Naive thymus-derived CD4-positive, alpha-beta T cell (primary cell): ENCODE measurements around the gene EPHA10. TPM values are rescaled to one million over a fixed set of nuclear protein-coding genes. Genes with fewer than 3 reads are reported as not detected.

Experiments used
- ATAC-seq: fragments of 150-1000 bp; cut with Tn5 transposase; 2 replicates; pipeline ENCODE4 v1.10.0; 2021; ENCODE audit warnings: mild to moderate bottlenecking, moderate library complexity
- CTCF ChIA-PET: fragments of 350-600 bp; sonication (Branson Sonifier 250); formaldehyde crosslinking; loops from one replicate; lab custom pipeline; 2021; ENCODE audit warnings: antibody characterized with exemption; lab: Charles Lee
- POLR2A ChIA-PET: fragments of 350-600 bp; sonication (Branson Sonifier 250); formaldehyde crosslinking; loops from one replicate; lab custom pipeline; 2021; ENCODE audit warnings: antibody characterized with exemption, inconsistent platforms; lab: Charles Lee
- DNase-seq, 9 donors: peaks; one replicate each; pipeline versions ENCODE4 v3.0.0 to v3.0.0-alpha.2; 2020 to 2022; ENCODE audit warnings: mixed read lengths in 1 of 9
- H3K27ac ChIP-seq: one replicate; pipeline ENCODE4 v1.7.0; 2013; ENCODE audit warnings: mild to moderate bottlenecking, low read depth, low read length, moderate library complexity
- H3K27me3 ChIP-seq, 2 donors: one replicate each; pipeline ENCODE4 v1.7.0; 2013; ENCODE audit warnings: low read length in 2 of 2, mild to moderate bottlenecking in 2 of 2, moderate library complexity in 2 of 2; ENCODE audit not compliant: control insufficient read depth in 2 of 2, insufficient read depth in 2 of 2
- H3K36me3 ChIP-seq, 3 experiments: 1 replicate in 2 of 3; 2 replicates in 1 of 3; pipeline ENCODE4 v1.7.0; 2013; ENCODE audit warnings: low read length in 3 of 3, mild to moderate bottlenecking in 3 of 3, moderate library complexity in 1 of 3; ENCODE audit not compliant: insufficient read depth in 3 of 3, control insufficient read depth in 2 of 3
- H3K4me1 ChIP-seq, 2 donors: one replicate each; pipeline ENCODE4 v1.7.0; 2013; ENCODE audit warnings: low read length in 2 of 2, mild to moderate bottlenecking in 2 of 2, moderate library complexity in 1 of 2; ENCODE audit not compliant: control insufficient read depth in 2 of 2, insufficient read depth in 2 of 2
- H3K4me3 ChIP-seq: 2 replicates; pipeline ENCODE4 v1.7.0; 2013; ENCODE audit warnings: mild to moderate bottlenecking, low read length
- H3K9me3 ChIP-seq, 3 experiments: 1 replicate in 2 of 3; 2 replicates in 1 of 3; pipeline ENCODE4 v1.7.0; 2013; ENCODE audit warnings: low read length in 3 of 3; ENCODE audit not compliant: control insufficient read depth in 2 of 3
- H3K27ac Mint-ChIP-seq, 9 donors: one replicate each; pipeline ENCODE4 v1.8.0; 2020 to 2022; ENCODE audit warnings: mixed read lengths in 9 of 9, mild to moderate bottlenecking in 8 of 9, moderate library complexity in 5 of 9, inconsistent platforms in 2 of 9
- H3K27me3 Mint-ChIP-seq, 5 donors: one replicate each; pipeline ENCODE4 v1.8.0; 2021 to 2022; ENCODE audit warnings: mixed read lengths in 5 of 5, mild to moderate bottlenecking in 1 of 5
- H3K36me3 Mint-ChIP-seq, 5 donors: one replicate each; pipeline ENCODE4 v1.8.0; 2020 to 2022; ENCODE audit warnings: mixed read lengths in 5 of 5, mild to moderate bottlenecking in 3 of 5, inconsistent platforms in 1 of 5
- H3K4me1 Mint-ChIP-seq, 7 donors: one replicate each; pipeline ENCODE4 v1.8.0; 2020 to 2022; ENCODE audit warnings: mixed read lengths in 7 of 7, mild to moderate bottlenecking in 3 of 7, inconsistent platforms in 1 of 7
- H3K4me3 Mint-ChIP-seq, 10 donors: one replicate each; pipeline ENCODE4 v1.8.0; 2020 to 2022; ENCODE audit warnings: mild to moderate bottlenecking in 10 of 10, mixed read lengths in 10 of 10, moderate library complexity in 6 of 10, inconsistent platforms in 2 of 10
- H3K9me3 Mint-ChIP-seq, 11 donors: one replicate each; pipeline ENCODE4 v1.8.0; 2020 to 2022; ENCODE audit warnings: mixed read lengths in 11 of 11, mild to moderate bottlenecking in 4 of 11, inconsistent platforms in 1 of 11, moderate library complexity in 1 of 11
- intact Hi-C, 2 donors: fragments of 100-400 bp; cut with micrococcal nuclease; formaldehyde crosslinking; loops; one replicate each; pipeline ENCODE4 v1.15.1; 2023
- polyA plus RNA-seq, 2 donors: library from polyadenylated mRNA; unstranded; fragments of 300-500 nt; fragmentation: Illumina TruSeq; gene quantifications; one replicate each; pipeline ENCODE4 v1.2.3, GENCODE V29; 2021
- total RNA-seq, 6 experiments: library from RNA in 5 of 6; stranded (reverse) in 5 of 6; gene quantifications; 1 replicate in 5 of 6; 2 replicates in 1 of 6; pipeline ENCODE4 v1.2.3 and lab custom pipeline; 2021 to 2026

The EPHA10 gene
- total and polyA plus RNA-seq, 7 experiments from 2014 or later, result 0.19 TPM; not detected in 6

GRCh38 chr1:37731312-37732019 is 33.5 kb downstream of the EPHA10 start:
- POLR2A ChIA-PET, result no interaction called here
- H3K4me1 ChIP-seq, result no peaks in the 10 kb centered on the region
- Mint-ChIP-seq H3K4me1 (no peaks in the 10 kb centered on the region), H3K4me3 (no peak overlapping the region), H3K27me3 (peaks cover 36 to 60% (median 40%) of the 10 kb centered on the region in 5 donors), H3K9me3 (peaks cover 0 to 4% (median 0%) of the 10 kb centered on the region in 11 donors), H3K36me3 (peaks cover 0 to 4% (median 0%) of the 10 kb centered on the region in 5 donors), H3K27ac (no peak overlapping the region)
- intact Hi-C loops, result no loop called here
- no peak overlapping the region for H3K4me3 ChIP-seq
- CTCF ChIA-PET, result no interaction called here
- ATAC-seq, result no peak
- H3K27ac ChIP-seq, result no peak overlapping the region
- no peaks in the 10 kb centered on the region for H3K36me3 ChIP-seq
- H3K27me3 ChIP-seq, result no peaks in the 10 kb centered on the region
- DNase-seq, result no peak
- H3K9me3 ChIP-seq, result no peaks in the 10 kb centered on the region

GRCh38 chr1:37730376-37730775 is 34.5 kb downstream of the EPHA10 start:
- ATAC-seq (no peak), DNase-seq (no peak)
- no peaks in the 10 kb centered on the region for H3K4me1 Mint-ChIP-seq
- no peaks in the 10 kb centered on the region for H3K36me3 Mint-ChIP-seq
- no peaks in the 10 kb centered on the region for H3K4me1 ChIP-seq
- no peak overlapping the region for H3K27ac ChIP-seq
- H3K27me3 ChIP-seq, result no peaks in the 10 kb centered on the region
- POLR2A ChIA-PET, result no interaction called here
- peaks cover 32 to 61% (median 38%) of the 10 kb centered on the region in 5 donors for H3K27me3 Mint-ChIP-seq
- intact Hi-C loops, result no loop called here
- H3K9me3 Mint-ChIP-seq, result peaks cover 0 to 5% (median 0%) of the 10 kb centered on the region in 11 donors
- no peak overlapping the region for H3K27ac Mint-ChIP-seq
- no peak overlapping the region for H3K4me3 Mint-ChIP-seq
- no peaks in the 10 kb centered on the region for H3K9me3 ChIP-seq
- no peak overlapping the region for H3K4me3 ChIP-seq
- CTCF ChIA-PET, result no interaction called here
- no peaks in the 10 kb centered on the region for H3K36me3 ChIP-seq

GRCh38 chr1:37728416-37728815 is 36.5 kb downstream of the EPHA10 start:
- no peaks in the 10 kb centered on the region for H3K36me3 ChIP-seq
- H3K9me3 ChIP-seq, result no peaks in the 10 kb centered on the region
- peaks cover 20 to 51% (median 32%) of the 10 kb centered on the region in 5 donors for H3K27me3 Mint-ChIP-seq

GRCh38 chr1:37726751-37727585 is 38.0 kb downstream of the EPHA10 start:
- Histone ChIP-seq H3K27me3 (no peaks in the 10 kb centered on the region), H3K9me3 (no peaks in the 10 kb centered on the region), H3K36me3 (no peaks in the 10 kb centered on the region), H3K4me3 (no peak overlapping the region), H3K4me1 (no peaks in the 10 kb centered on the region), H3K27ac (no peak overlapping the region)
- no peaks in the 10 kb centered on the region for H3K36me3 Mint-ChIP-seq
- H3K27ac Mint-ChIP-seq, result no peak overlapping the region
- CTCF ChIA-PET, result no interaction called here
- peaks cover 0 to 4% (median 0%) of the 10 kb centered on the region in 11 donors for H3K9me3 Mint-ChIP-seq
- ATAC-seq (no peak), DNase-seq (no peak)
- no peaks in the 10 kb centered on the region for H3K4me1 Mint-ChIP-seq
- intact Hi-C loops, result no loop called here
- POLR2A ChIA-PET, result no interaction called here
- no peak overlapping the region for H3K4me3 Mint-ChIP-seq
- peaks cover 16 to 41% (median 29%) of the 10 kb centered on the region in 5 donors for H3K27me3 Mint-ChIP-seq

More at GRCh38 chr1:37728416-37728815, 36.5 kb downstream of the EPHA10 start:
- Mint-ChIP-seq H3K36me3 (no peaks in the 10 kb centered on the region), H3K4me1 (no peaks in the 10 kb centered on the region), H3K4me3 (no peak overlapping the region), H3K9me3 (peaks cover 0 to 5% (median 0%) of the 10 kb centered on the region in 11 donors), H3K27ac (peak overlapping the region in 1 of 9 donors; percentile 3)
- intact Hi-C loops, result no loop called here
- no peak overlapping the region for H3K4me3 ChIP-seq
- ChIA-PET POLR2A (no interaction called here), CTCF (no interaction called here)
- no peaks in the 10 kb centered on the region for H3K27me3 ChIP-seq
- no peak for DNase-seq
- no peak for ATAC-seq
- H3K4me1 ChIP-seq, result no peaks in the 10 kb centered on the region
- H3K27ac ChIP-seq, result no peak overlapping the region

- no peak overlapping the region for H3K4me3 ChIP-seq
- H3K9me3 Mint-ChIP-seq, result peaks cover 0 to 4% (median 0%) of the 10 kb centered on the region in 11 donors
- DNase-seq (no peak), ATAC-seq (no peak)
- no peaks in the 10 kb centered on the region for H3K36me3 ChIP-seq
- no peak overlapping the region for H3K27ac ChIP-seq
- H3K4me3 Mint-ChIP-seq, result no peak overlapping the region
- H3K27ac Mint-ChIP-seq, result no peak overlapping the region
- POLR2A ChIA-PET, result no interaction called here
- peaks cover 16 to 38% (median 29%) of the 10 kb centered on the region in 5 donors for H3K27me3 Mint-ChIP-seq
- H3K27me3 ChIP-seq, result no peaks in the 10 kb centered on the region
- no peaks in the 10 kb centered on the region for H3K4me1 ChIP-seq
- intact Hi-C loops, result no loop called here
- no peaks in the 10 kb centered on the region for H3K36me3 Mint-ChIP-seq
- CTCF ChIA-PET, result no interaction called here
- H3K4me1 Mint-ChIP-seq, result no peaks in the 10 kb centered on the region
- H3K9me3 ChIP-seq, result no peaks in the 10 kb centered on the region
Observed at GRCh38 chr1:37725851-37726613, 38.9 kb downstream of the EPHA10 start.

- no peak overlapping the region for H3K27ac ChIP-seq
- no peaks in the 10 kb centered on the region for H3K36me3 Mint-ChIP-seq
Observed at GRCh38 chr1:37724575-37724974, 40.3 kb downstream of the EPHA10 start.

More at GRCh38 chr1:37724575-37724974, 40.3 kb downstream of the EPHA10 start:
- CTCF ChIA-PET, result no interaction called here
- intact Hi-C loops, result no loop called here
- ATAC-seq (no peak), DNase-seq (no peak)
- Mint-ChIP-seq H3K27me3 (peaks cover 11 to 34% (median 29%) of the 10 kb centered on the region in 5 donors), H3K27ac (peak overlapping the region in 1 of 9 donors; percentile 48), H3K4me1 (no peaks in the 10 kb centered on the region), H3K9me3 (peaks cover 0 to 4% (median 0%) of the 10 kb centered on the region in 11 donors), H3K4me3 (no peak overlapping the region)
- Histone ChIP-seq H3K4me1 (no peaks in the 10 kb centered on the region), H3K36me3 (no peaks in the 10 kb centered on the region), H3K9me3 (no peaks in the 10 kb centered on the region), H3K4me3 (no peak overlapping the region), H3K27me3 (no peaks in the 10 kb centered on the region)
- POLR2A ChIA-PET, result no interaction called here
